H1 (cell line): ENCODE measurements around the gene LMX1B. TPM values are rescaled to one million over a fixed set of nuclear protein-coding genes. Genes with fewer than 3 reads are reported as not detected.
A peak's percentile ranks its signal among the peaks of the same experiment; 100 is the strongest.

Experiments used
- CTCF ChIA-PET: fragments of 300-600 bp; sonication (Branson Sonifier 250); formaldehyde crosslinking; loops from one replicate; lab custom pipeline; 2021; ENCODE audit not compliant: partially characterized antibody; lab: Charles Lee
- POLR2A ChIA-PET: fragments of 300-600 bp; sonication (Branson Sonifier 250); formaldehyde crosslinking; loops from one replicate; lab custom pipeline; 2021; ENCODE audit warnings: inconsistent platforms; ENCODE audit not compliant: partially characterized antibody; lab: Charles Lee
- DNase-seq, 2 experiments: peaks; one replicate each; pipeline versions ENCODE4 v3.0.0 to v3.0.0-alpha.2; 2010 to 2022; ENCODE audit warnings: low spot score in 2 of 2, low read depth in 1 of 2, mixed read lengths in 1 of 2
- FAIRE-seq: peaks from 2 replicates; lab custom pipeline; 2011; peaks lifted over from hg19 to GRCh38; lab: Jason Lieb, UNC
- H2AFZ ChIP-seq: 2 replicates; pipeline ENCODE4 v1.8.1; 2012; ENCODE audit warnings: low read length, inconsistent platforms
- H2AK5ac ChIP-seq: 2 replicates; pipeline ENCODE4 v1.6.1; 2013; ENCODE audit warnings: low read depth, low read length
- H2BK120ac ChIP-seq: replicated peaks from 2 replicates; pipeline ENCODE3; 2013; ENCODE audit warnings: low read depth, low read length, inconsistent platforms
- H2BK12ac ChIP-seq: 2 replicates; pipeline ENCODE4 v1.6.1; 2013; ENCODE audit warnings: low read depth, low read length
- H2BK15ac ChIP-seq: 2 replicates; pipeline ENCODE4 v1.6.1; 2013; ENCODE audit warnings: low read length
- H2BK20ac ChIP-seq: 2 replicates; pipeline ENCODE4 v1.6.1; 2013; ENCODE audit warnings: low read length
- H2BK5ac ChIP-seq: 2 replicates; pipeline ENCODE4 v1.6.1; 2013; ENCODE audit warnings: low read depth, low read length
- H3K14ac ChIP-seq: 2 replicates; pipeline ENCODE4 v1.6.1; 2013; ENCODE audit warnings: inconsistent platforms; ENCODE audit not compliant: insufficient read length
- H3K18ac ChIP-seq: 2 replicates; pipeline ENCODE4 v1.6.1; 2013; ENCODE audit warnings: low read length; ENCODE audit errors: extremely low read depth
- H3K23ac ChIP-seq: 2 replicates; pipeline ENCODE4 v1.6.1; 2013; ENCODE audit warnings: inconsistent platforms; ENCODE audit not compliant: insufficient read length
- H3K23me2 ChIP-seq: 2 replicates; pipeline ENCODE4 v1.6.1; 2013; ENCODE audit warnings: low read depth, low read length
- H3K27ac ChIP-seq: 2 replicates; pipeline ENCODE4 v1.6.1; 2011; ENCODE audit warnings: low read depth, low read length, inconsistent platforms
- H3K27me3 ChIP-seq, 4 experiments: replicated peaks in 1 of 4; 1 replicate in 1 of 4; 2 replicates in 3 of 4; pipeline versions ENCODE4 v1.6.1 to v1.8.1; 2011 to 2013; ENCODE audit warnings: low read length in 3 of 4, mild to moderate bottlenecking in 3 of 4, inconsistent platforms in 2 of 4, mixed read lengths in 2 of 4, moderate library complexity in 1 of 4; ENCODE audit not compliant: control insufficient read depth in 3 of 4, insufficient read depth in 3 of 4; ENCODE audit errors: extremely low read depth in 1 of 4
- H3K36me3 ChIP-seq, 4 experiments: 2 replicates each; pipeline versions ENCODE4 v1.6.1 to v1.8.1; 2011 to 2013; ENCODE audit warnings: mild to moderate bottlenecking in 4 of 4, low read length in 3 of 4, moderate library complexity in 2 of 4, control low read depth in 1 of 4, inconsistent platforms in 1 of 4; ENCODE audit not compliant: insufficient read depth in 4 of 4, control insufficient read depth in 2 of 4
- H3K4ac ChIP-seq: replicated peaks from 2 replicates; pipeline ENCODE3; 2013; ENCODE audit warnings: low read length, low read depth, mixed read lengths, inconsistent platforms; ENCODE audit not compliant: insufficient read length
- H3K4me1 ChIP-seq, 4 experiments: replicated peaks in 1 of 4; 1 replicate in 1 of 4; 2 replicates in 3 of 4; pipeline versions ENCODE4 v1.6.1 to v1.8.1; 2011 to 2013; ENCODE audit warnings: low read length in 3 of 4, inconsistent platforms in 2 of 4, mixed read lengths in 1 of 4; ENCODE audit not compliant: insufficient read depth in 4 of 4, control insufficient read depth in 3 of 4
- H3K4me2 ChIP-seq, 2 experiments: 2 replicates each; pipeline versions ENCODE4 v1.6.1 to v1.8.1; 2011 to 2013; ENCODE audit warnings: low read depth in 2 of 2, low read length in 2 of 2, control low read depth in 1 of 2, inconsistent platforms in 1 of 2, mild to moderate bottlenecking in 1 of 2; ENCODE audit not compliant: insufficient read depth in 1 of 2
- H3K4me3 ChIP-seq, 4 experiments: fragments of 200-600, 300-600 bp in 1 of 4; sonication (generic), shearing (Covaris generic), sonication (Bioruptor Twin) in 1 of 4; 2 replicates each; pipeline versions ENCODE4 v1.5.1 to v1.8.1; 2011 to 2016; ENCODE audit warnings: low read length in 4 of 4, low read depth in 3 of 4, control low read depth in 2 of 4, inconsistent platforms in 2 of 4, mild to moderate bottlenecking in 2 of 4, mixed read lengths in 1 of 4, moderate library complexity in 1 of 4; ENCODE audit not compliant: insufficient read depth in 2 of 4; ENCODE audit errors: extremely low read depth in 1 of 4
- H3K56ac ChIP-seq: replicated peaks from 2 replicates; pipeline ENCODE3; 2013; ENCODE audit warnings: low read depth, mild to moderate bottlenecking, mixed read lengths, low read length, inconsistent platforms; ENCODE audit not compliant: insufficient read length
- H3K79me1 ChIP-seq: 2 replicates; pipeline ENCODE4 v1.6.1; 2013; ENCODE audit warnings: low read depth, low read length, control low read depth
- H3K79me2 ChIP-seq, 2 experiments: 2 replicates each; pipeline versions ENCODE4 v1.6.1 to v1.8.1; 2012 to 2013; ENCODE audit warnings: low read length in 2 of 2, mild to moderate bottlenecking in 2 of 2, inconsistent platforms in 1 of 2; ENCODE audit not compliant: insufficient read depth in 2 of 2, control insufficient read depth in 1 of 2
- H3K9ac ChIP-seq, 4 experiments: replicated peaks in 1 of 4; 1 replicate in 1 of 4; 2 replicates in 3 of 4; pipeline versions ENCODE4 v1.6.1 to v1.8.1; 2011 to 2013; ENCODE audit warnings: low read depth in 3 of 4, low read length in 3 of 4, control low read depth in 2 of 4, mild to moderate bottlenecking in 2 of 4, moderate library complexity in 2 of 4, inconsistent platforms in 1 of 4; ENCODE audit errors: extremely low read depth in 1 of 4
- H3K9me3 ChIP-seq, 2 experiments: 2 replicates each; pipeline versions ENCODE4 v1.6.1 to v1.8.1; 2012 to 2013; ENCODE audit warnings: mild to moderate bottlenecking in 2 of 2, moderate library complexity in 2 of 2, control low read depth in 1 of 2, inconsistent platforms in 1 of 2, low read depth in 1 of 2, low read length in 1 of 2, mixed read lengths in 1 of 2; ENCODE audit not compliant: insufficient read depth in 2 of 2
- H4K20me1 ChIP-seq, 2 experiments: replicated peaks in 1 of 2; 2 replicates each; pipeline versions ENCODE3 to v1.8.1; 2011 to 2013; ENCODE audit warnings: inconsistent platforms in 2 of 2, low read length in 2 of 2, mild to moderate bottlenecking in 1 of 2; ENCODE audit not compliant: insufficient read depth in 2 of 2, control insufficient read depth in 1 of 2
- H4K5ac ChIP-seq: 2 replicates; pipeline ENCODE4 v1.6.1; 2013; ENCODE audit warnings: low read length, low read depth, mixed read lengths, inconsistent platforms; ENCODE audit not compliant: insufficient read length
- H4K8ac ChIP-seq: 2 replicates; pipeline ENCODE4 v1.8.0; 2013; ENCODE audit warnings: mild to moderate bottlenecking, moderate library complexity, low read length, inconsistent platforms; ENCODE audit not compliant: insufficient read depth; ENCODE audit errors: extremely low read depth
- H4K91ac ChIP-seq: replicated peaks from 2 replicates; pipeline ENCODE3; 2013; ENCODE audit warnings: low read length, mixed read lengths, inconsistent platforms; ENCODE audit not compliant: insufficient read length
- CTCF ChIP-seq, 3 experiments: IDR thresholded peaks; 1 replicate in 2 of 3; 2 replicates in 1 of 3; pipeline versions ENCODE4 v1.5.1 to v1.6.1; 2011; ENCODE audit warnings: low read length in 3 of 3, mild to moderate bottlenecking in 3 of 3, inconsistent platforms in 2 of 3, low read depth in 1 of 3, moderate library complexity in 1 of 3; ENCODE audit not compliant: insufficient read depth in 1 of 3; ENCODE audit errors: control extremely low read depth in 1 of 3
- KDM1A ChIP-seq: fragments of 200-600, 300-600 bp; sonication (generic); IDR thresholded peaks from 2 replicates; pipeline ENCODE4 v1.7.1; 2016; ENCODE audit warnings: mild to moderate bottlenecking, low read length, borderline replicate concordance
- NANOG ChIP-seq: IDR thresholded peaks from 2 replicates; pipeline ENCODE4 v1.6.1; 2011; ENCODE audit warnings: low read length, low read depth, mild to moderate bottlenecking, inconsistent platforms; ENCODE audit not compliant: insufficient read depth, poor library complexity, severe bottlenecking
- RAD21 ChIP-seq, 2 experiments: IDR thresholded peaks in 1 of 2; conservative IDR thresholded peaks in 1 of 2; 2 replicates each; pipeline ENCODE4 v1.6.1; 2011; ENCODE audit warnings: low read depth in 2 of 2, low read length in 2 of 2, improper control_type of control experiment in 1 of 2, inconsistent platforms in 1 of 2, mild to moderate bottlenecking in 1 of 2, moderate library complexity in 1 of 2
- SIX5 ChIP-seq: IDR thresholded peaks from 2 replicates; pipeline ENCODE4 v1.6.1; 2011; ENCODE audit warnings: mild to moderate bottlenecking, low read depth, low read length
- TAF1 ChIP-seq: IDR thresholded peaks from 2 replicates; pipeline ENCODE4 v1.6.1; 2011; ENCODE audit warnings: mild to moderate bottlenecking, low read depth, low read length
- TCF12 ChIP-seq: IDR thresholded peaks from 2 replicates; pipeline ENCODE4 v1.6.1; 2011; ENCODE audit warnings: low read depth, mild to moderate bottlenecking, low read length
- WGBS, 2 experiments: shearing (Covaris generic) in 1 of 2; methylation state at CpG; one replicate each; pipeline versions ENCODE4 v1.1.6 to v1.1.7; 2013 to 2015; ENCODE audit warnings: low lambda C conversion rate in 2 of 2, mixed read lengths in 2 of 2, inconsistent platforms in 1 of 2, low coverage in 1 of 2, missing lambda C conversion rate in 1 of 2; ENCODE audit not compliant: insufficient replicate concordance in 2 of 2, insufficient coverage in 1 of 2, insufficient read length in 1 of 2; ENCODE audit errors: extremely low coverage in 1 of 2, missing lambda C conversion rate in 1 of 2; 5-methylcytosine and 5-hydroxymethylcytosine counted together
- polyA plus RNA-seq, 7 experiments: library from polyadenylated mRNA; depleted of rRNA in 3 of 7; stranded (reverse) in 5 of 7; unstranded in 2 of 7; fragments of >200 nt in 5 of 7; fragments of 200-250 nt in 2 of 7; gene quantifications; 1 replicate in 5 of 7; 2 replicates in 1 of 7; 4 replicates in 1 of 7; pipeline versions ENCODE4 v1.2.1 to v1.2.3, GENCODE V29; 2011 to 2013; ENCODE audit warnings: missing spikeins in 2 of 7, mixed read lengths in 2 of 7
- total RNA-seq: library from RNA; stranded (reverse); fragmentation: NEBNext Ultra II Directional; extraction: Animal tissue kit (Norgen Biotek cat#: 25700); gene quantifications from 2 replicates; pipeline ENCODE4 v1.2.1, GENCODE V29; 2021

LMX1B gene
- total and polyA plus RNA-seq, 2 of the 8 experiments (the other 6 are each of a cell fraction or from before 2014, with no cell fraction given), result 0.09 to 0.37 TPM

GRCh38 chr9:126703002-126703865 lies 89.5 kb downstream of the LMX1B start:
- Histone ChIP-seq H3K27ac (no peak overlapping the region), H3K9ac (no peak overlapping the region; a peak in 1 of 7 replicates), H3K4me3 (no peak overlapping the region), H4K20me1 (no peaks in the 10 kb centered on the region), H3K4me1 (peaks cover 0 to 11% (median 8%) of the 10 kb centered on the region in 4 experiments; a peak in 5 of 7 replicates), H2AFZ (no peak overlapping the region), H3K36me3 (no peaks in the 10 kb centered on the region), H3K23ac (no peak overlapping the region), H3K23me2 (peaks cover 1% of the 10 kb centered on the region; the same call in 1 of the 2 replicates), H4K8ac (0 out of 2 replicates have a peak overlapping the region, but pooled peaks have one; percentile 29), H2BK5ac (peak overlapping the region; percentile 52; the same call in 1 of the 2 replicates), H3K27me3 (peaks cover 4 to 36% (median 30%) of the 10 kb centered on the region in 4 experiments), H2BK12ac (0 out of 2 replicates have a peak overlapping the region, but pooled peaks have one; percentile 68), H2AK5ac (peak overlapping the region; percentile 77; the same call in 1 of the 2 replicates), H2BK20ac (peak overlapping the region; percentile 92), H3K4ac (no peak overlapping the region), H3K18ac (peak overlapping the region; percentile 56), H2BK120ac (no peak overlapping the region), H3K14ac (no peak overlapping the region), H3K79me1 (no peaks in the 10 kb centered on the region), H4K91ac (no peak overlapping the region), H3K4me2 (no peak overlapping the region; a peak in 1 of 4 replicates), H4K5ac (no peak overlapping the region), H3K79me2 (no peaks in the 10 kb centered on the region), H3K56ac (no peak overlapping the region), H3K9me3 (no peaks in the 10 kb centered on the region), H2BK15ac (peak overlapping the region; percentile 40; the same call in 1 of the 2 replicates)
- ChIA-PET CTCF (interaction anchor here (0.7 to 11.7 kb wide), 55 partner anchors 8 to 266 kb away, joined by 3 to 415 read pairs (median 7); partner anchors contain the start of gene ZBTB43), POLR2A (interaction anchor here (1.3 to 1.9 kb wide), 4 partner anchors 9 to 42 kb away, joined by 3 to 6 read pairs (median 3); no protein-coding TSS in a partner anchor)
- DNase-seq (no peak), FAIRE-seq (no peak)
- 77% methylated on average over 14 of the region's 14 CpGs; no CpG with 5 or more reads in 1 of the 2 experiments for WGBS, 2 experiments
- no peak for TF ChIP-seq CTCF (IDR thresholded peaks at IDR 0.05; ENCODE audit: control extremely low read depth in 1 of 3, insufficient read depth in 1 of 3, low read depth in 1 of 3, low read length in 3 of 3)
- TF ChIP-seq RAD21 (IDR thresholded peaks at IDR 0.05 in 1 of 2, conservative IDR thresholded peaks at IDR 0.05 in 1 of 2; ENCODE audit: low read depth in 2 of 2, low read length in 2 of 2), result no peak
- TF ChIP-seq SIX5, result no peak
- TF ChIP-seq TCF12, result no peak
- peak; percentile 60; the same call in 1 of the 2 replicates for TF ChIP-seq KDM1A
- TF ChIP-seq TAF1, result no peak
- no peak for TF ChIP-seq NANOG
